OCI-LY1 (cell line): ENCODE measurements around the gene SKAP2.

Experiments
- CTCF ChIP-seq: fragments of 200-600 bp; sonication (generic), shearing (Covaris generic); IDR thresholded peaks from 2 replicates; pipeline ENCODE4 v1.5.1; 2017; ENCODE audit warnings: mild to moderate bottlenecking, antibody characterized with exemption, low read length, moderate library complexity, mixed read lengths
- EZH2 ChIP-seq: fragments of 200-600 bp; sonication (generic), shearing (Covaris generic); IDR thresholded peaks from 2 replicates; pipeline ENCODE4 v1.8.0; 2017; ENCODE audit warnings: borderline replicate concordance, mixed run types, mild to moderate bottlenecking, antibody characterized with exemption, low read length, moderate library complexity, mixed read lengths

- no peak for TF ChIP-seq CTCF
- no peak for TF ChIP-seq EZH2
These were observed 142.9 kb downstream of the SKAP2 start for GRCh38 chr7:26721450-26721849.
